SK-N-SH (cell line): Measurements from ENCODE around the gene PCGF3.

Experiments
- MXI1 ChIP-seq: IDR thresholded peaks from 2 replicates; pipeline ENCODE4 v1.6.1; 2012; ENCODE audit warnings: mild to moderate bottlenecking, low read depth, low read length, improper control_type of control experiment
- NRF1 ChIP-seq: IDR thresholded peaks from 2 replicates; pipeline ENCODE4 v1.6.1; 2012; ENCODE audit warnings: low read depth, mild to moderate bottlenecking, low read length
- POLR2AphosphoS5 ChIP-seq: IDR thresholded peaks from 2 replicates; pipeline ENCODE4 v1.6.1; 2012; ENCODE audit warnings: low read depth, low read length
- RAD21 ChIP-seq: IDR thresholded peaks from 2 replicates; pipeline ENCODE4 v1.6.1; 2012; ENCODE audit warnings: mild to moderate bottlenecking, low read length
- TF ChIP-seq, protein P1 (sequence below): fragments of 200-600 bp; sonication (generic); IDR thresholded peaks from 2 replicates; pipeline ENCODE4 v1.6.1; 2017; ENCODE audit warnings: antibody characterized with exemption, mild to moderate bottlenecking, moderate library complexity

DNA sequence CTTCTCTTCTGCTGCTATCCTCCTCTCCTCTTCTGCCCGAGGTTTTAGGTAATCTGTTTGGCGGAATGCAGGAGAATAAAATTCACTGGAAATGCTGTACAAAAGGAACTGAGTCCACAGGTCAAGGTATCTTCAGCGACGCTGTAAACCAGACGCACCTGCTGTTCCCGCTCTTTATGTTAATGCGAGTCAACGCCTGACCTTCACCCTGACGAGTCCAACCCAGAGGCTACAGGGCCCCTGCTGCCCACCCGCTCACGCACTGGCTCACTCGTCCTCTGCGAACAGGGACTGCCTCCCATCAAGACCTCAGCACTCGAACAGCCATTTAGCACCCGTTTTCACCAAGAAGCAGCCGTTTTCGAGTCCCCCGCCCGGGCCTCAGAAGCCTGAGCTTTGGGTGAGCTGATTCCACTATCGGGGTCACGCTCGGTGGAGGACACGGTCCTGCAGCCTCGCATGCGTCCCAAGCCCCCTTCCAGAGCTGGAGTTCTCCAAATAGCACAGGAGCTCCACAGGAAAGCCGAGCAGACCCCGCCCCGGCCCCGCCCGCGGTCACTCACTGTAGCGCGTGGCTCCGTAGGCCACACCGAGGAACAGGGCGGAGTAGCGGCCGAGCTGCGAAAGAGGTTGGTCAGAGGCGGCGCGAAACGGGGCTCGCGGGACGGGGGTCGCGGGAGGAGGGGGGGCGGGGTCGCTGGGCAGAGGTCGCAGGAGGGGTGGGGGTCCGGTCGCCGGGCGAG, 32.1 kb upstream of the PCGF3 start:
- TF ChIP-seq RAD21 (no peak), POLR2AphosphoS5 (no peak), NRF1 (no peak), MXI1 (no peak)
- TF ChIP-seq, protein P1, sequence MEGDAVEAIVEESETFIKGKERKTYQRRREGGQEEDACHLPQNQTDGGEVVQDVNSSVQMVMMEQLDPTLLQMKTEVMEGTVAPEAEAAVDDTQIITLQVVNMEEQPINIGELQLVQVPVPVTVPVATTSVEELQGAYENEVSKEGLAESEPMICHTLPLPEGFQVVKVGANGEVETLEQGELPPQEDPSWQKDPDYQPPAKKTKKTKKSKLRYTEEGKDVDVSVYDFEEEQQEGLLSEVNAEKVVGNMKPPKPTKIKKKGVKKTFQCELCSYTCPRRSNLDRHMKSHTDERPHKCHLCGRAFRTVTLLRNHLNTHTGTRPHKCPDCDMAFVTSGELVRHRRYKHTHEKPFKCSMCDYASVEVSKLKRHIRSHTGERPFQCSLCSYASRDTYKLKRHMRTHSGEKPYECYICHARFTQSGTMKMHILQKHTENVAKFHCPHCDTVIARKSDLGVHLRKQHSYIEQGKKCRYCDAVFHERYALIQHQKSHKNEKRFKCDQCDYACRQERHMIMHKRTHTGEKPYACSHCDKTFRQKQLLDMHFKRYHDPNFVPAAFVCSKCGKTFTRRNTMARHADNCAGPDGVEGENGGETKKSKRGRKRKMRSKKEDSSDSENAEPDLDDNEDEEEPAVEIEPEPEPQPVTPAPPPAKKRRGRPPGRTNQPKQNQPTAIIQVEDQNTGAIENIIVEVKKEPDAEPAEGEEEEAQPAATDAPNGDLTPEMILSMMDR: no peak
